KOPT-K1 (cell line): ENCODE measurements around the gene TEN1.
"Not testable (repeated sequence)": the region's sequence is repeated elsewhere in the genome, so short reads cannot be mapped to it uniquely, and the experiment has no call there.

Source experiments
- H3K27ac ChIP-seq: fragments of 200-600 bp; sonication (generic); 2 replicates; pipeline ENCODE4 v1.5.1; 2016; ENCODE audit warnings: antibody characterized with exemption, mild to moderate bottlenecking, low read depth, low read length; ENCODE audit not compliant: poor library complexity, severe bottlenecking
- H3K36me3 ChIP-seq: fragments of 200-600 bp; sonication (generic); 2 replicates; pipeline ENCODE4 v1.5.1; 2017; ENCODE audit warnings: antibody characterized with exemption, mild to moderate bottlenecking, low read length, moderate library complexity; ENCODE audit not compliant: insufficient read depth
- H3K9me3 ChIP-seq: fragments of 200-600 bp; sonication (generic); 2 replicates; pipeline ENCODE4 v1.5.1; 2017; ENCODE audit warnings: antibody characterized with exemption, low read length, mild to moderate bottlenecking; ENCODE audit not compliant: insufficient read depth, poor library complexity, severe bottlenecking

Gene TEN1

DNA sequence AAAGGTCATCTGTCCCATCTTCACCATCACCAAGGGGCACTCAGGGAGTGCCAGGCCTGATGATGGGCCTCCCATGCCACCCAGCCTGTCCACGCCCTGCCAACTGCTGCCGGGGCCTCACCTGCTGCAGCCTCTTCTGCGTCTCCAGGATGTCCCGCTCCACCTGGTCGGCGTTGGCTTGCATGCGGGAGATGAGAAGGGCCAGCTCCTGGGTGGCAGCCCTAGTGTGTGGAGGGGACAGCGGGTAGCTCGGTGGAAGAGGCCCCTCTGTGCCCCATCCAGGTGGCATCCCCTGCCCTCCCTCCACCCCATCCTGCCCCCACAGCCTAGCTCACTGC, 44.8 kb downstream of the TEN1 start:
- Histone ChIP-seq H3K27ac (peak overlapping the region; percentile 100), H3K36me3 (peaks cover 40% of the 10 kb centered on the region; the same call in 1 of the 2 replicates), H3K9me3 (no peaks in the 10 kb centered on the region)

DNA sequence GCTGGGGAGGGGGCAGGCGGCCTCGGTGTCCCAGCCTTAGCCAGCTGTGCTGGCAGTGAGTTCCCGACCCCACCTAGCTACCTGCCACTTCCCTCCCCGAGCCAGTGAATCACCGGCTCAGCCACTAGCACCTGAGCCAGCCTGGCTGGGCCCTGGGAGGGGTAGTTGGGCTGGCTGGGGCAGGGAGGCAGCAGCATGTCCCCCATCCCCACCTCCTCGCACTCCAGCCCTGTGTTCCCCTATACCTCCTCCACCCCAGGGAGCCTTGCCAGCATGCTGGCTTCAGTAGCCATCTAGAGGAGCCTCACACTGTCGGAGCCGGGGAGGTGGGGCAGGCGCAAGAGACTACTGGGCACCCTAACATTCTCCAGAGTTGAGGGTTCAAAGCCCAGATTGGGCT, 45.3 kb downstream of the TEN1 start:
- no peaks in the 10 kb centered on the region for H3K9me3 ChIP-seq
- peak overlapping the region; percentile 100 for H3K27ac ChIP-seq
- H3K36me3 ChIP-seq: peaks cover 35% of the 10 kb centered on the region; the same call in 1 of the 2 replicates

DNA sequence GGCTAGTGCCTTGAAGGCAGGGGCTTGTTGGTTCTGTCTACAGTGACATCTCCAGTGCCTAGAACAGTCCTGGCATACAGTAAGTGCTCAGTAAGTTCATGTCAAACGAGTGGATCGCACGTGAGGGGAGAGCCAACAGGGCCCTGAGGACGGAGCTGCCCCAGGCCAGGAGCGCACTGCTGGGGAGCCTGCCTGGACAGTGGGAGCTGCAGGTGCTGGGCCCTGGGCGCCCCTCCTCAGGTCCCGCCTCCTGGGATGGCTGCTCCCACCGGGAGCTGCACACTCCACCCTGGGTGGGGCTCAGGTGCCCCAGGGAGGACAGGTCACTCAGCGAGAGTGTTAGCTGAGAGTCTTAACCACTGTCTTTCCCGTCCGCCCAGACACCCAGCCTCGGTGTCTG, 46.3 kb downstream of the TEN1 start:
- Histone ChIP-seq H3K36me3 (peaks cover 26% of the 10 kb centered on the region; the same call in 1 of the 2 replicates), H3K9me3 (no peaks in the 10 kb centered on the region), H3K27ac (peak overlapping the region; percentile 100)

DNA sequence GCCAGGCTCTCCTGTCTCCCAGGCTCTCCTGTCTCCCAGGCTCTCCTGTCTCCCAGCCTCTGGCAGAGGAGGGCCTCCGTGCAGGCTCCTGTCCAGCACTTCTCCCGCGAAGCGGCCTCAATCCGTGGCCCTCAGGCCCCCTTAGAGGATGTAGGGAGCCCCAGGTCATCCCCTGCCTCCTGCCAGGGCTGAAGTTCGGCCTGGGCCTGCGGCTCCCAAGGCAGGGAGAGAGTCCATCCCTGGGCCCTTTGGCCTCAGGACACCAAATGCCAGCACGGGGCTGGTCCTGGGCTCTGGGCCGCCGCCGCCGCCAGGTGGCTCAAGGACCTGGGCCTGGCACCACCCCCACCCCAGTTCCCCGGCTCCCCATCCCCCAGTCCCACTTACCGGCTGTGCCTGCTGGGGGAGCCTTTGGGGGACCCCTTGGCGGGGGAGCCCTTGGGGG, 47.7 kb downstream of the TEN1 start:
- no peaks in the 10 kb centered on the region for H3K9me3 ChIP-seq
- H3K27ac ChIP-seq: peak overlapping the region; percentile 100
- H3K36me3 ChIP-seq: peaks cover 25% of the 10 kb centered on the region; the same call in 1 of the 2 replicates

DNA sequence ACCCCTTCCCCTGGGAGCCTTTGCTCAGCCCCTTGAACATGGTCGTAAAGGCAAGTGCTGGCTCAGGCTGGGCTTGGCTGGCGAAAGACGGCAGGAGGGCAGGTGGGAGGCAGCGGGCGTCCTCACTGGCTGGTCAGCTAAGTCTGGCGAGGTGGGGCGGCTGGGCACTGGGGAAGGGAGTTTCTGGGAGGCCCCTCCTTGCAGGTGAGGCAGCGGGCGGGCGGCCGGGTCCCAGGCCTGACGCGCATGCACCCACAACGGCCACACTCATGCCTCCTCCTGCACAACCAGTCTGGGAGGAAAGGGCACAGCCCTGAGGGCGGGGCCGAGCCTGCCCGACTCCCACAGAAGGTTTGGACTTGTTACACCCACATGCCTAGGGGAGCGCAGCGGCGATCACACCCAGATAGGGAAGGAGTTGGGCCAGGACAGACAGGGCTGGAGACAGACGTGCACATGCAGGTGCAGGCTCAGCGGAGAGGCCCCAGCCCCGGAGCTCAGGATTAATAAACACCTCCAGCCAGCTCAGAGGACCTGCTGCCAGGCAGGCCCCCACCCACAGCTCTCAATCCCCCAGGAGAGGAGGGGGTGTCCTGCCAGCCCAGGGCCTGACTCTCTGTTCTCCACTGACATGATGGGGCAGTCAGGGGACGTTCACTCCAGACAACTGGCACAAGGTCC, 48.3 kb downstream of the TEN1 start, which contains the start of gene EVPL:
Gene EVPL (minus strand): TSS at position 148 of the 681 bp plus-strand sequence. CDS start 108 bp downstream, at position 40.
- H3K27ac ChIP-seq: peak within 1 kb of the TSS; percentile 100

DNA sequence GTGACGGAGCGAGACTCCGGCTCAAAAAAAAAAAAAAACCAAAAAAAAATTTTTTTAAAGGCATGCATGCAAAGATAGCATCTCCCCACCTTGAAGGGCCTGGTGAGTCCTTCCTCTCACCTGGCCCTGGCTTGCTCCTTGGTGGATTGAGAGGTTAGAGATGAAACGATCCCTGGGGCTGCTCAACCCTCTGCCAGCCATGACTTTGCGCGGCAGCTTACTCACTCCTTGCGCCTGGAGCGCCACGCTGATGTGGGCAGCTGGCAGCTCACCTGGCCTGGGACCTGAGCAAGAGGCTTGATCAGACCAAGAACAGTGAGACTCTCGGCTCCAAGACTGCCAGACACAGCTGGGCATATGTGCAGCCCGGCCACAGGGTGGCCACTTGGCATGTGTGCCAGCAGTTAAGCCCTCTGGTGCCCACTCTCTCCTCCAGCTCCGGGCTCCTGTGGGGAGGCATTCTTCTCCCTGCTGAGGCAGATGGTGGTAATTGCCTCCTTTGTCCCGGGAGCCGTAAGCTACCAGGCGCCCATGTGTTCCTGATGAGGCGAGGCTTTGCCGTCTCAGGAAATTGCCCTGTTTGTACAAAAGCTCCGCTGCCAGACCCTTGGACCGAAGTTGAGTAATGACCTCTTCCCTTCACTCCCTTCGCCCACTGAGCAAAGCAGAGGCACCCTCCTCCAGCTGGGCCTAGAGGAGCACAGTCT, 53.2 kb downstream of the TEN1 start:
- Histone ChIP-seq H3K9me3 (peaks cover 10% of the 10 kb centered on the region), H3K27ac (peak overlapping the region; percentile 71), H3K36me3 (peaks cover 9% of the 10 kb centered on the region; the same call in 1 of the 2 replicates)

More for the DNA sequence above, 48.3 kb downstream of the TEN1 start, which contains the start of gene EVPL:
- Histone ChIP-seq H3K36me3 (peaks cover 20% of the 10 kb centered on the region; the same call in 1 of the 2 replicates), H3K9me3 (no peaks in the 10 kb centered on the region)

DNA sequence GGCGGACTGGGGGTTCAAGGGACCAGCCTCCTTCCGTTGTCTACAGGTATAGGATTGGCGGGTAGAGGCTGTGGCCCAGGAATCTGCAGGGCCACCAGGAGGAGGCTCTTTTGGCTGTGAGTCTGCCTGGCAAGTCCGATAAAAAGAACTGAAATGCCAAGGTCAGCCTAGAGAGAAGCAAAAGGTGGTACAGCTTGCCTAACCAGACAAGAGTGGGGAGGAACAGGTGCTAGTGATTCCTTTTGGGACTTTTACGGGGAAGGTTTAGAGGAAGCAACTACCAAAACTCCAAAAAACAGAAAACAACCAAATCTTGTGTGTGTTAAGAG, 53.7 kb downstream of the TEN1 start:
- Histone ChIP-seq H3K36me3 (peaks cover 9% of the 10 kb centered on the region; the same call in 1 of the 2 replicates), H3K27ac (peak overlapping the region; percentile 71), H3K9me3 (peaks cover 10% of the 10 kb centered on the region)

DNA sequence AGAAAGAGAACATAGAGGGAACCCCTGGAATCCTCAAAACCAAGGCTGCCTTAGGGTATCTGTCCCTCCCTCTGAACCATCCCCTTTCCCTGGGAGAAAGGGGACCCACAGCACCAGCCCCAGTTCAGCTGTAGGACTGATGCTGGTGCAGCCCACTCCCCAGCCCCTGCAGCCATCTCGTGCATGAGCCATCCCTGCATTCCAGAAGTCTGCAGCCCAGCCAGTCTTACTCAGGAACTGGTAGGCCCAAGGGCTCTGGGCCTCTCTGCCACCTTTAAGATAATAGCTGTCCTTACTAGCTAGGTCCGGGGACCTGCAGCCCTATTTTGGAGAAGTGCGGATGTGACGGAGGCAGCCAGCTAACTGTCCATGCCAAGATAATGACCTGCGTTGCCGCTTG, 54.1 kb downstream of the TEN1 start:
- peak overlapping the region; percentile 71 for H3K27ac ChIP-seq
- H3K9me3 ChIP-seq: peaks cover 10% of the 10 kb centered on the region
- peaks cover 11% of the 10 kb centered on the region for H3K36me3 ChIP-seq

DNA sequence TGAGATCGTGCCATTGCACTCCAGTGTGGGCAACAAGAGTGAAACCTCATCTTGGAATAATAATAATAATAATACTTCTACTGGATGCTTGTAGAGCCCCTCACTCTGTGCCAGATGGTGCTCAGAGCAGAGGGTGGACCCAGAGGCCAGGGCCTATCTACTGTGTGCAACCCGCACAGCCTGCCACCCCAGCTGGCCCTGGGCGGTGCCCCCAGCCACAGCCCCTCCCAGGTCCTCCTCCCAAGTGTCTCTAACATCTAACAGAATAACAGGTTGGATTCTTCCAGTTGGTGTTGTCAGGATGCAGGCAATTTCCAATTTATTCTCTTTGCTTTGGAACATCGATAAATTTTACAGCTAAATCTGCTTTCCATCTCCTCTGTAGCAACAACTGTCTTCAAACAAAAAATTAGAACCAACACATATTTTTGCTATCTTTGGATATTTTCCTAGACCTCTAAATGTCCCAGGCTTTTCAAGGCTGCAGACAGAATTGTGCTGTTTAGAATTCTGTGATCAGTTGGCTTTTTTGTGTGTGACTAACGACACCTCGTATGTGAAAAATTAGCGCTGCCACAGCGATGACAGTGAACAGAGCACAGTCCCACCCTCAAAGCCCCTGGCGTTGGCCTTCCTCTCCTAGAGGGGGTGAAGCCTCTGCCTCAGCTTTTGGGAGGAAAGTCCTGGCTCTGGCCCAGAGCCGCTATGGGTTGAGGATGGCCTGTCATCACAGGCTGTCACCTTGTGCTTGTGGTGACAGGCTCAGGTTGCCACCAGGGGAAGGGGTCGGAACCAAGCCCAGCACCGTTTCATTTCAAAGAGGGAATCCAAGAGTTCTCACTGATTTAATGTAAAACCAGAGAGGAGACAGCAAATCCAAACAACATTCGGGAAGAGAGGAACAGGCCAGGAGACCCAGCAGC, 55.6 kb downstream of the TEN1 start:
- peak overlapping the region; percentile 71 for H3K27ac ChIP-seq
- H3K36me3 ChIP-seq: peaks cover 26% of the 10 kb centered on the region
- peaks cover 10% of the 10 kb centered on the region for H3K9me3 ChIP-seq

DNA sequence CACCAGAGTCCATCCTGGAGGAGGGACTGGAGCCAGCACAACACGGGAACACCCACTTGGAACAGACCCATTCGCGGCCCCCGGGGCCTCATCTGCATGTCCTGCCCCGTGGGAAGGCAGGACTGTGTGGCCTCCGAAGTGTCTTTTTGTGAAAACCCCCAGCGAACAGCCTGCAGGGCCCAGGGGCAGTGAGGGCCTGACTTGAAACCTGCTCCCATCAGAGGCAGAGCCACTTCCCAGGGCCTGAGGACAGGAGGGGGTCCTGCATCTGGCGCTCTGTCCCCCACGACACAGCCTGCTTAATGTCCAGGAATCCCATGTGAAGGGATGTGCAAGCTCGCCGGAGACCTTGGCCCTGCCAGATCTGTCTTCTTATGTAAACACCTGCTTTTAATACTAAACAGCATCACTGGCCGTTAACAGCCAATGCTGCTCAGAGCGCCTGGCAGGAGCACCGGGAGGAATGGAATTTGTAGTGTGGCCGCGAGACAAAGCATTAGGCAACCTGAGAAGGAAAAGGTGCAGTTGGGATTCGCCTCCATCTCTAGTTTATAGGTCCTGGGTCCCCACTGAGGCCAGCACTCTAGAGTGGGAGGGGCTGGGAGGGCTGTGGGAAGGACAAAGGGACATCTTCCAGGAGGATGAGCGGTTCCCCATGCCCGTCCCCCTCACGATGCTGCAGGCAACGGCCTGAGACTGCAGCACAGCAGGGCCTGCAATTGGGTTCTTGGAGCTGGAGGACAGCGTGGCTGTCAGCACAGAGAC, 57.6 kb downstream of the TEN1 start:
- Histone ChIP-seq H3K27ac (peak overlapping the region; percentile 93), H3K36me3 (peaks cover 46% of the 10 kb centered on the region), H3K9me3 (peaks cover 10% of the 10 kb centered on the region)

DNA sequence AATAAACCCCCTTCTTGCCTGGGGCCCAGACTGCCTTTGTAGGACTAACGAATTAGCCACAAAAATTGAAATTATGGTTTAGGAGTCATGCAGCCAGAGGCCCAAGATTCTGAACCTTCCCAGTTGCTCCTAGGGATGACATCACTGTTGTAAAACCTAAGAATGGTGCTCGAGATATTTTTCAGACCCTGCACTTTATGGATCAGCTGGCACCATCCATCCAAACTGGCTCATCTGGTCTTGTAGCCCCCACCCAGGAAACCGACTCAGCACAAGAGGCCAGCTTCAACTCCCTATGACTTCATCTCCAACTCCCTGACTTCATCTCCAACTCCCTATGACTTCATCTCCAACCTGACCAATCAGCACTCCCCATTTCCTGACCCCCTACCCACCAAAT, 59.0 kb downstream of the TEN1 start:
- H3K27ac ChIP-seq: peak overlapping the region; percentile 93
- peaks cover 60% of the 10 kb centered on the region for H3K36me3 ChIP-seq
- peaks cover 3% of the 10 kb centered on the region for H3K9me3 ChIP-seq

DNA sequence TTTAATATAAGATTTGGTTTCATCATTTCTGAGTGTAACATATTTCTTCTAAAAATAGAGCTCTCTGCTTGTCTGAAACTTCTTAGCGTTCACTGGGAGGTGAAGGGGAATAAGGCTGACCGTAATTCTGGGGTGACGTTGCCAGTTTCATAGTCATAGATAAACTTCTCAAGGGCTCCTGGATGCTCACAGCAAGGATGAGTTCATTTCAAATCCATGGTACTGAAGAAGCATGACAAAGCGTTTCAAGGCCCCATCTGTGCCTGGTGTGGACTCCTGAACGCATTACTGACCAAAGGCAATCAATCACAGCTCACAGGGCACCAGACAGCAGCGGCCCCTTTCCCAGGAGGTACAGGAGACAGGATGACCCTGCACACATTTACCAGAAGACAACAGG, 60.1 kb downstream of the TEN1 start:
- H3K27ac ChIP-seq: peak overlapping the region; percentile 93

DNA sequence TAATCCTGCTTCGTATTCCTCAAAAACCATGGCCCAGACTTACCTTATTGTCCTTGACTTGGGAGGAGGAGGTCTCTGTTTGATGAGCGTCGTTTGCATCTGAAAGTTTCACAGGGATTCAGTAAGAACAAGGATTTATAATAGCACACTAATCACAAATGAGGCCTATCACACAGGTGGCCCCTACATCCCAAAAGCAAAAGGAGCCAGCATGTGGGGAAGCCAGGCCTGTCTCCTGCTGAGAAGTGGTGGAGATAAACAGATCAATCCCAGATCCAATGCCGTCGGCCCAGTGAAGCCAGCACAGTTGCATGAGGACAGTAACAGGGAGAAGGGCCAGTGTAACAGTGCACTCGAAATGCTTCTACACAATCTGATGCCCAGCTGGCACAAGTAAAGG, 61.3 kb downstream of the TEN1 start:
- H3K36me3 ChIP-seq: peaks cover 83% of the 10 kb centered on the region
- no peaks in the 10 kb centered on the region for H3K9me3 ChIP-seq
- H3K27ac ChIP-seq: peak overlapping the region; percentile 93

More for the DNA sequence above, 60.1 kb downstream of the TEN1 start:
- Histone ChIP-seq H3K9me3 (no peaks in the 10 kb centered on the region), H3K36me3 (peaks cover 71% of the 10 kb centered on the region)

DNA sequence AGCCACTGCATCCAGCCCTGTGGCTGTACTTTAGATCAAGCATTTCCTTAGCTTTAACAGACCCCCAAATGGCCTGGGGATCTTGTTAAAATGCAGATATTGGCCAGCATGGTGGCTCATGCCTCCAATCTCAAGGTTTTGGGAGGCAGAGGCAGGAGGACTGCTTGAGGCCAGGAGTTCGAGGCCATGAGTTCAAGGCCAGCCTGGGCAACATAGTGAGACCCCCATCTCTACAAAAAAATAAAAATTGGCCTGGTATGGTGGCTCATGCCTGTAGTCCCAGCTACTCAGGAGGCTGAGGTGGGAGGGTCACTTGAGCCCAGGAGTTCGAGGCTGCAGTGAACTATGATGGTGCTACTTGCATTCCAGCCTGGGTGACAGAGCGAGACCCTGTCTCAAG, 63.8 kb downstream of the TEN1 start:
- Histone ChIP-seq H3K27ac (peak overlapping the region; percentile 33), H3K36me3 (peaks cover 99% of the 10 kb centered on the region)
- H3K9me3 ChIP-seq: not testable (repeated sequence)
